HepG2 (cell line): ENCODE results near the gene ZDHHC11.
"Not testable (repeated sequence)": the region's sequence is repeated elsewhere in the genome, so short reads cannot be mapped to it uniquely, and the experiment has no call there.

Experiments
- NCOA2 ChIP-seq: sonication (generic); formaldehyde crosslinking; IDR thresholded peaks from 2 replicates; pipeline ENCODE4 v1.8.0; 2022; ENCODE audit warnings: inconsistent platforms
- ZNF333 ChIP-seq: sonication (generic); formaldehyde crosslinking; IDR thresholded peaks from 2 replicates; pipeline ENCODE4 v1.4.0; 2020; ENCODE audit warnings: mild to moderate bottlenecking, missing genetic modification reagents, borderline replicate concordance

GRCh38 chr5:834013-834412 lies 16.8 kb downstream of the ZDHHC11 start:
- TF ChIP-seq ZNF333, NCOA2 (CRISPR knock-in tag): not testable (repeated sequence)
